ENCODE data around the gene OCA2.

GRCh38 chr15:27705056-27705455 lies 394.1 kb downstream of the OCA2 start:
- TF ChIP-seq EZH2phosphoT487 (IDR thresholded peaks at IDR 0.05; ENCODE audit: insufficient read depth, low read depth) (no peak), EZH2 (IDR thresholded peaks at IDR 0.05; ENCODE audit: insufficient read depth, poor library complexity, severe bottlenecking) (no peak)

Data from GM23248 (cell line).